H4 (cell line): ENCODE measurements around the gene ARHGAP15. TPM values are rescaled to one million over a fixed set of nuclear protein-coding genes. Genes with fewer than 3 reads are reported as not detected.

Source experiments
- DNase-seq: peaks from one replicate; pipeline ENCODE4 v3.0.0-alpha.2; 2015; ENCODE audit warnings: low spot score
- total RNA-seq: library from RNA; depleted of rRNA; stranded (reverse); fragments of >200 nt; shearing (Covaris generic); gene quantifications from 2 replicates; pipeline ENCODE4 v1.2.3, GENCODE V29; 2014

Gene ARHGAP15
- total RNA-seq, 1 experiment from 2014 or later, result 0.15 TPM

- DNase-seq, result no peak
Measured at GRCh38 chr2:143579456-143579855, 450.2 kb downstream of the ARHGAP15 start.

- DNase-seq, result peak; percentile 17
Measured at GRCh38 chr2:143581134-143581533, 451.9 kb downstream of the ARHGAP15 start.

GRCh38 chr2:143582046-143582747 is 453.0 kb downstream of the ARHGAP15 start:
- DNase-seq, result peak; percentile 39

- DNase-seq, result no peak
Measured at GRCh38 chr2:143584936-143585335, 455.7 kb downstream of the ARHGAP15 start.

- DNase-seq, result no peak
Measured at GRCh38 chr2:143586119-143586518, 456.9 kb downstream of the ARHGAP15 start.

- no peak for DNase-seq
Measured at GRCh38 chr2:143588746-143589145, 459.5 kb downstream of the ARHGAP15 start.

GRCh38 chr2:143594161-143594560 is 464.9 kb downstream of the ARHGAP15 start:
- DNase-seq, result no peak

GRCh38 chr2:143594745-143595144 is 465.5 kb downstream of the ARHGAP15 start:
- DNase-seq, result no peak

GRCh38 chr2:143600116-143600515 is 470.9 kb downstream of the ARHGAP15 start:
- no peak for DNase-seq

- DNase-seq, result no peak
Measured at GRCh38 chr2:143601828-143602227, 472.6 kb downstream of the ARHGAP15 start.

- no peak for DNase-seq
Measured at GRCh38 chr2:143603035-143603655, 473.9 kb downstream of the ARHGAP15 start.

GRCh38 chr2:143603846-143604565 is 474.8 kb downstream of the ARHGAP15 start:
- DNase-seq, result no peak

GRCh38 chr2:143604566-143604959 is 475.3 kb downstream of the ARHGAP15 start:
- DNase-seq, result no peak

GRCh38 chr2:143607231-143608062 is 478.2 kb downstream of the ARHGAP15 start:
- peak; percentile 11 for DNase-seq

- no peak for DNase-seq
Measured at GRCh38 chr2:143608063-143608423, 478.8 kb downstream of the ARHGAP15 start.

- no peak for DNase-seq
Measured at GRCh38 chr2:143608758-143609157, 479.5 kb downstream of the ARHGAP15 start.

- no peak for DNase-seq
Measured at GRCh38 chr2:143611336-143611735, 482.1 kb downstream of the ARHGAP15 start.

GRCh38 chr2:143615562-143615961 is 486.3 kb downstream of the ARHGAP15 start:
- DNase-seq, result no peak

- DNase-seq, result no peak
Measured at GRCh38 chr2:143616452-143616851, 487.2 kb downstream of the ARHGAP15 start.

- DNase-seq, result no peak
Measured at GRCh38 chr2:143617803-143618415, 488.7 kb downstream of the ARHGAP15 start.

GRCh38 chr2:143622106-143622505 is 492.9 kb downstream of the ARHGAP15 start:
- DNase-seq, result no peak
